HepG2 (cell line): ENCODE data around the gene SEC14L1. TPM values are rescaled to one million over a fixed set of nuclear protein-coding genes. Genes with fewer than 3 reads are reported as not detected.
A peak's percentile ranks its signal among the peaks of the same experiment; 100 is the strongest.

Experiments used
- GABPB1 ChIP-seq: IDR thresholded peaks from 2 replicates; pipeline ENCODE4 v1.6.1; 2016; ENCODE audit warnings: mild to moderate bottlenecking, missing genetic modification reagents, moderate library complexity, missing compliant biosample characterization
- GATAD2A ChIP-seq: IDR thresholded peaks from 2 replicates; pipeline ENCODE4 v1.6.1; 2016
- HMG20A ChIP-seq: IDR thresholded peaks from 2 replicates; pipeline ENCODE4 v1.6.1; 2016; ENCODE audit warnings: borderline replicate concordance
- HNRNPL ChIP-seq: fragments of 200-400 bp; formaldehyde crosslinking; IDR thresholded peaks from 2 replicates; pipeline ENCODE4 v1.6.1; 2017; ENCODE audit warnings: mild to moderate bottlenecking, low read depth, low read length
- PITX1 ChIP-seq: sonication (generic); formaldehyde crosslinking; IDR thresholded peaks from 2 replicates; pipeline ENCODE4 v1.5.1; 2020; ENCODE audit warnings: mild to moderate bottlenecking, missing genetic modification reagents
- ZNF136 ChIP-seq: sonication (generic); formaldehyde crosslinking; IDR thresholded peaks from 2 replicates; pipeline ENCODE4 v1.8.1; 2022; ENCODE audit warnings: low read depth, mild to moderate bottlenecking, moderate library complexity, missing genetic modification reagents
- polyA plus RNA-seq, 8 experiments: library from polyadenylated mRNA; depleted of rRNA in 3 of 8; stranded (reverse) in 7 of 8; unstranded in 1 of 8; fragments of >200 nt; fragmentation: Illumina TruSeq in 4 of 8; extraction: Trizol in 4 of 8; gene quantifications; 2 replicates each; pipeline versions ENCODE4 v1.2.1 to v1.2.3, GENCODE V29; 2011 to 2016; ENCODE audit warnings: low read depth in 4 of 8, missing spikeins in 1 of 8, mixed read lengths in 1 of 8; ENCODE audit not compliant: insufficient read depth in 1 of 8
- total RNA-seq, 5 experiments: library from RNA; depleted of rRNA; stranded (reverse); fragments of >200 nt; fragmentation: Illumina TruSeq; extraction: Trizol; gene quantifications; 2 replicates each; pipeline ENCODE4 v1.2.3, GENCODE V29; 2016; ENCODE audit warnings: low read depth in 1 of 5
- TF ChIP-seq, protein P1 (sequence below): sonication (generic); formaldehyde crosslinking; IDR thresholded peaks from 2 replicates; pipeline ENCODE4 v1.9.0; 2021; ENCODE audit warnings: missing genetic modification reagents, mild to moderate bottlenecking, borderline replicate concordance
- TF ChIP-seq, protein P2 (sequence below): sonication (generic); formaldehyde crosslinking; IDR thresholded peaks from 2 replicates; pipeline ENCODE4 v1.9.0; 2022; ENCODE audit warnings: low read depth, missing genetic modification reagents
- TF ChIP-seq, protein P3 (sequence below): sonication (generic); formaldehyde crosslinking; IDR thresholded peaks from 2 replicates; pipeline ENCODE4 v1.8.1; 2023; ENCODE audit warnings: mild to moderate bottlenecking, inconsistent platforms, moderate library complexity, missing genetic modification reagents, borderline replicate concordance
- TF ChIP-seq, protein P4 (sequence below): sonication (generic); formaldehyde crosslinking; conservative IDR thresholded peaks from 2 replicates; pipeline ENCODE4 v1.8.1; 2023; ENCODE audit warnings: missing genetic modification reagents
- TF ChIP-seq, protein P5 (sequence below): sonication (generic); formaldehyde crosslinking; IDR thresholded peaks from 2 replicates; pipeline ENCODE4 v1.4.0; 2020; ENCODE audit warnings: missing genetic modification reagents
- TF ChIP-seq, protein P6 (sequence below): sonication (generic); formaldehyde crosslinking; IDR thresholded peaks from 2 replicates; pipeline ENCODE4 v1.5.1; 2020; ENCODE audit warnings: mild to moderate bottlenecking, missing genetic modification reagents, moderate library complexity

The SEC14L1 gene
- total and polyA plus RNA-seq, 2 of the 13 experiments (the other 11 are each of a cell fraction or from before 2014, with no cell fraction given): 26.3 to 43.9 TPM

DNA sequence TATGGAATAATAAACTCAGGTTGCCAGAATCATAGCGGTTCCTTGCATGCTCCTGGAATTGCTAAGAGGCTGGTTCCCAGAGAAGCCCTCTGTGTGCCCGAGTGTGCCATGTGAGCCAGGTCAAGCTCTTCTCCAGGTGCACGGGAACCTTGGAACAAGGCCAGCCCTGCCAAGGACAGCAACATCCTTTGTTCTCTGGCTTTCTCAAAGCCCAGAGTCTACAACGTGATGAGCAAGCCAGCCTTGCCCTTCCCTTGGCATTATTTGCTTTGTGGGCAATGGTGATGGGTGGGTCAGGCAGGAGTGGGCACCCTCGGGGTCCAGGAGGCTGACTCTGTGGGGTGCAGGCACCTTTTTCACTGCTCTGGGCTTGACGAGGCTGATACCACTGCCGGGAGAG lies 14.2 kb upstream of the SEC14L1 start (continued):
- TF ChIP-seq, protein P1, sequence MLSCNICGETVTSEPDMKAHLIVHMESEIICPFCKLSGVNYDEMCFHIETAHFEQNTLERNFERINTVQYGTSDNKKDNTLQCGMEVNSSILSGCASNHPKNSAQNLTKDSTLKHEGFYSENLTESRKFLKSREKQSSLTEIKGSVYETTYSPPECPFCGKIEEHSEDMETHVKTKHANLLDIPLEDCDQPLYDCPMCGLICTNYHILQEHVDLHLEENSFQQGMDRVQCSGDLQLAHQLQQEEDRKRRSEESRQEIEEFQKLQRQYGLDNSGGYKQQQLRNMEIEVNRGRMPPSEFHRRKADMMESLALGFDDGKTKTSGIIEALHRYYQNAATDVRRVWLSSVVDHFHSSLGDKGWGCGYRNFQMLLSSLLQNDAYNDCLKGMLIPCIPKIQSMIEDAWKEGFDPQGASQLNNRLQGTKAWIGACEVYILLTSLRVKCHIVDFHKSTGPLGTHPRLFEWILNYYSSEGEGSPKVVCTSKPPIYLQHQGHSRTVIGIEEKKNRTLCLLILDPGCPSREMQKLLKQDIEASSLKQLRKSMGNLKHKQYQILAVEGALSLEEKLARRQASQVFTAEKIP (CRISPR knock-in tag): no peak
- TF ChIP-seq, protein P2, sequence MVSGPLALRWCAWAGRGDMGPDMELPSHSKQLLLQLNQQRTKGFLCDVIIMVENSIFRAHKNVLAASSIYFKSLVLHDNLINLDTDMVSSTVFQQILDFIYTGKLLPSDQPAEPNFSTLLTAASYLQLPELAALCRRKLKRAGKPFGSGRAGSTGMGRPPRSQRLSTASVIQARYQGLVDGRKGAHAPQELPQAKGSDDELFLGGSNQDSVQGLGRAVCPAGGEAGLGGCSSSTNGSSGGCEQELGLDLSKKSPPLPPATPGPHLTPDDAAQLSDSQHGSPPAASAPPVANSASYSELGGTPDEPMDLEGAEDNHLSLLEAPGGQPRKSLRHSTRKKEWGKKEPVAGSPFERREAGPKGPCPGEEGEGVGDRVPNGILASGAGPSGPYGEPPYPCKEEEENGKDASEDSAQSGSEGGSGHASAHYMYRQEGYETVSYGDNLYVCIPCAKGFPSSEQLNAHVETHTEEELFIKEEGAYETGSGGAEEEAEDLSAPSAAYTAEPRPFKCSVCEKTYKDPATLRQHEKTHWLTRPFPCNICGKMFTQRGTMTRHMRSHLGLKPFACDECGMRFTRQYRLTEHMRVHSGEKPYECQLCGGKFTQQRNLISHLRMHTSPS: peak; percentile 97
- TF ChIP-seq, protein P3, sequence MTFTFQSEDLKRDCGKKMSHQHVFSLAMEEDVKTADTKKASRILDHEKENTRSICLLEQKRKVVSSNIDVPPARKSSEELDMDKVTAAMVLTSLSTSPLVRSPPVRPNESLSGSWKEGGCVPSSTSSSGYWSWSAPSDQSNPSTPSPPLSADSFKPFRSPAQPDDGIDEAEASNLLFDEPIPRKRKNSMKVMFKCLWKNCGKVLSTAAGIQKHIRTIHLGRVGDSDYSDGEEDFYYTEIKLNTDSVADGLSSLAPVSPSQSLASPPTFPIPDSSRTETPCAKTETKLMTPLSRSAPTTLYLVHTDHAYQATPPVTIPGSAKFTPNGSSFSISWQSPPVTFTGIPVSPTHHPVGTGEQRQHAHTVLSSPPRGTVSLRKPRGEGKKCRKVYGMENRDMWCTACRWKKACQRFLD (CRISPR knock-in tag): no peak
- TF ChIP-seq, protein P4, sequence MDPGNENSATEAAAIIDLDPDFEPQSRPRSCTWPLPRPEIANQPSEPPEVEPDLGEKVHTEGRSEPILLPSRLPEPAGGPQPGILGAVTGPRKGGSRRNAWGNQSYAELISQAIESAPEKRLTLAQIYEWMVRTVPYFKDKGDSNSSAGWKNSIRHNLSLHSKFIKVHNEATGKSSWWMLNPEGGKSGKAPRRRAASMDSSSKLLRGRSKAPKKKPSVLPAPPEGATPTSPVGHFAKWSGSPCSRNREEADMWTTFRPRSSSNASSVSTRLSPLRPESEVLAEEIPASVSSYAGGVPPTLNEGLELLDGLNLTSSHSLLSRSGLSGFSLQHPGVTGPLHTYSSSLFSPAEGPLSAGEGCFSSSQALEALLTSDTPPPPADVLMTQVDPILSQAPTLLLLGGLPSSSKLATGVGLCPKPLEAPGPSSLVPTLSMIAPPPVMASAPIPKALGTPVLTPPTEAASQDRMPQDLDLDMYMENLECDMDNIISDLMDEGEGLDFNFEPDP (CRISPR knock-in tag): no peak
- peak; percentile 36; the same call in 1 of the 2 replicates for TF ChIP-seq HMG20A (CRISPR knock-in tag)
- TF ChIP-seq PITX1 (CRISPR knock-in tag): no peak
- TF ChIP-seq HNRNPL: peak; percentile 99
- TF ChIP-seq GABPB1 (CRISPR knock-in tag): no peak
- no peak for TF ChIP-seq ZNF136 (CRISPR knock-in tag)
- TF ChIP-seq, protein P5, sequence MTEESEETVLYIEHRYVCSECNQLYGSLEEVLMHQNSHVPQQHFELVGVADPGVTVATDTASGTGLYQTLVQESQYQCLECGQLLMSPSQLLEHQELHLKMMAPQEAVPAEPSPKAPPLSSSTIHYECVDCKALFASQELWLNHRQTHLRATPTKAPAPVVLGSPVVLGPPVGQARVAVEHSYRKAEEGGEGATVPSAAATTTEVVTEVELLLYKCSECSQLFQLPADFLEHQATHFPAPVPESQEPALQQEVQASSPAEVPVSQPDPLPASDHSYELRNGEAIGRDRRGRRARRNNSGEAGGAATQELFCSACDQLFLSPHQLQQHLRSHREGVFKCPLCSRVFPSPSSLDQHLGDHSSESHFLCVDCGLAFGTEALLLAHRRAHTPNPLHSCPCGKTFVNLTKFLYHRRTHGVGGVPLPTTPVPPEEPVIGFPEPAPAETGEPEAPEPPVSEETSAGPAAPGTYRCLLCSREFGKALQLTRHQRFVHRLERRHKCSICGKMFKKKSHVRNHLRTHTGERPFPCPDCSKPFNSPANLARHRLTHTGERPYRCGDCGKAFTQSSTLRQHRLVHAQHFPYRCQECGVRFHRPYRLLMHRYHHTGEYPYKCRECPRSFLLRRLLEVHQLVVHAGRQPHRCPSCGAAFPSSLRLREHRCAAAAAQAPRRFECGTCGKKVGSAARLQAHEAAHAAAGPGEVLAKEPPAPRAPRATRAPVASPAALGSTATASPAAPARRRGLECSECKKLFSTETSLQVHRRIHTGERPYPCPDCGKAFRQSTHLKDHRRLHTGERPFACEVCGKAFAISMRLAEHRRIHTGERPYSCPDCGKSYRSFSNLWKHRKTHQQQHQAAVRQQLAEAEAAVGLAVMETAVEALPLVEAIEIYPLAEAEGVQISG (CRISPR knock-in tag): no peak
- TF ChIP-seq GATAD2A (CRISPR knock-in tag): peak; percentile 34; the same call in 1 of the 2 replicates
- TF ChIP-seq, protein P6, sequence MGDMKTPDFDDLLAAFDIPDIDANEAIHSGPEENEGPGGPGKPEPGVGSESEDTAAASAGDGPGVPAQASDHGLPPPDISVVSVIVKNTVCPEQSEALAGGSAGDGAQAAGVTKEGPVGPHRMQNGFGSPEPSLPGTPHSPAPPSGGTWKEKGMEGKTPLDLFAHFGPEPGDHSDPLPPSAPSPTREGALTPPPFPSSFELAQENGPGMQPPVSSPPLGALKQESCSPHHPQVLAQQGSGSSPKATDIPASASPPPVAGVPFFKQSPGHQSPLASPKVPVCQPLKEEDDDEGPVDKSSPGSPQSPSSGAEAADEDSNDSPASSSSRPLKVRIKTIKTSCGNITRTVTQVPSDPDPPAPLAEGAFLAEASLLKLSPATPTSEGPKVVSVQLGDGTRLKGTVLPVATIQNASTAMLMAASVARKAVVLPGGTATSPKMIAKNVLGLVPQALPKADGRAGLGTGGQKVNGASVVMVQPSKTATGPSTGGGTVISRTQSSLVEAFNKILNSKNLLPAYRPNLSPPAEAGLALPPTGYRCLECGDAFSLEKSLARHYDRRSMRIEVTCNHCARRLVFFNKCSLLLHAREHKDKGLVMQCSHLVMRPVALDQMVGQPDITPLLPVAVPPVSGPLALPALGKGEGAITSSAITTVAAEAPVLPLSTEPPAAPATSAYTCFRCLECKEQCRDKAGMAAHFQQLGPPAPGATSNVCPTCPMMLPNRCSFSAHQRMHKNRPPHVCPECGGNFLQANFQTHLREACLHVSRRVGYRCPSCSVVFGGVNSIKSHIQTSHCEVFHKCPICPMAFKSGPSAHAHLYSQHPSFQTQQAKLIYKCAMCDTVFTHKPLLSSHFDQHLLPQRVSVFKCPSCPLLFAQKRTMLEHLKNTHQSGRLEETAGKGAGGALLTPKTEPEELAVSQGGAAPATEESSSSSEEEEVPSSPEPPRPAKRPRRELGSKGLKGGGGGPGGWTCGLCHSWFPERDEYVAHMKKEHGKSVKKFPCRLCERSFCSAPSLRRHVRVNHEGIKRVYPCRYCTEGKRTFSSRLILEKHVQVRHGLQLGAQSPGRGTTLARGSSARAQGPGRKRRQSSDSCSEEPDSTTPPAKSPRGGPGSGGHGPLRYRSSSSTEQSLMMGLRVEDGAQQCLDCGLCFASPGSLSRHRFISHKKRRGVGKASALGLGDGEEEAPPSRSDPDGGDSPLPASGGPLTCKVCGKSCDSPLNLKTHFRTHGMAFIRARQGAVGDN (CRISPR knock-in tag): peak; percentile 13; the same call in 1 of the 2 replicates
